GM21529 (cell line): ENCODE measurements around the gene SASH1.
"Not testable (repeated sequence)": the region's sequence is repeated elsewhere in the genome, so short reads cannot be mapped to it uniquely, and the experiment has no call there.

Experiments used
- ATAC-seq: cut with Tn5 transposase; IDR thresholded peaks from one replicate; pipeline ENCODE4 v1.9.1; 2021; ENCODE audit not compliant: unreplicated experiment

The SASH1 gene

GRCh38 chr6:148572676-148573335 is 230.2 kb downstream of the SASH1 start:
- no peak for ATAC-seq

- no peak for ATAC-seq
These were observed 231.3 kb downstream of the SASH1 start for GRCh38 chr6:148573922-148574321.

- ATAC-seq, result peak; percentile 100
These were observed 235.2 kb downstream of the SASH1 start for GRCh38 chr6:148577687-148578488.

GRCh38 chr6:148578489-148578814 is 235.8 kb downstream of the SASH1 start:
- ATAC-seq, result peak; percentile 29

GRCh38 chr6:148578837-148579565 is 236.4 kb downstream of the SASH1 start:
- no peak for ATAC-seq

GRCh38 chr6:148580442-148580841 is 237.8 kb downstream of the SASH1 start:
- no peak for ATAC-seq

- no peak for ATAC-seq
These were observed 241.0 kb downstream of the SASH1 start for GRCh38 chr6:148583631-148584030.

GRCh38 chr6:148585641-148586040 is 243.0 kb downstream of the SASH1 start:
- ATAC-seq, result not testable (repeated sequence)

GRCh38 chr6:148590883-148591282 is 248.2 kb downstream of the SASH1 start:
- ATAC-seq, result no peak

GRCh38 chr6:148591656-148592055 is 249.0 kb downstream of the SASH1 start:
- ATAC-seq, result no peak

- ATAC-seq, result no peak
These were observed 250.6 kb downstream of the SASH1 start for GRCh38 chr6:148593130-148593812.

GRCh38 chr6:148593813-148594170 is 251.2 kb downstream of the SASH1 start:
- ATAC-seq, result no peak

- ATAC-seq, result no peak
These were observed 252.9 kb downstream of the SASH1 start for GRCh38 chr6:148595550-148595949.

GRCh38 chr6:148596891-148597455 is 254.3 kb downstream of the SASH1 start:
- no peak for ATAC-seq

GRCh38 chr6:148598724-148599123 is 256.1 kb downstream of the SASH1 start:
- no peak for ATAC-seq

- ATAC-seq, result no peak
These were observed 257.4 kb downstream of the SASH1 start for GRCh38 chr6:148599967-148600426.
